ENCODE results near the gene ARAF. TPM values are rescaled to one million over a fixed set of nuclear protein-coding genes. Genes with fewer than 3 reads are reported as not detected.

The ARAF gene
- total and polyA plus RNA-seq, 2 of the 13 experiments (the other 11 are each of a cell fraction or from before 2014, with no cell fraction given): 18.0 to 33.1 TPM

- TF ChIP-seq ZNF570 (CRISPR knock-in tag; IDR thresholded peaks at IDR 0.05; ENCODE audit: borderline replicate concordance): no peak
- 0 out of 2 replicates have a peak, but pooled peaks have one; percentile 46 for TF ChIP-seq ZNF83 (CRISPR knock-in tag; IDR thresholded peaks at IDR 0.05; ENCODE audit: borderline replicate concordance)
- TF ChIP-seq ZNF513 (CRISPR knock-in tag; conservative IDR thresholded peaks at IDR 0.05): no peak
- TF ChIP-seq ZBTB20 (CRISPR knock-in tag; IDR thresholded peaks at IDR 0.05; ENCODE audit: borderline replicate concordance, low read depth): no peak
- no peak for TF ChIP-seq ZNF44 (CRISPR knock-in tag; IDR thresholded peaks at IDR 0.05)
- TF ChIP-seq IKZF1 (IDR thresholded peaks at IDR 0.05): no peak
- no peak for TF ChIP-seq ZFAT (CRISPR knock-in tag; conservative IDR thresholded peaks at IDR 0.05)
- TF ChIP-seq ZIK1 (CRISPR knock-in tag; IDR thresholded peaks at IDR 0.05; ENCODE audit: borderline replicate concordance, low read depth): no peak
- no peak for TF ChIP-seq SPEN (CRISPR knock-in tag; IDR thresholded peaks at IDR 0.05; ENCODE audit: low read depth)
- no peak for TF ChIP-seq SP140L (CRISPR knock-in tag; IDR thresholded peaks at IDR 0.05; ENCODE audit: borderline replicate concordance)
- TF ChIP-seq, protein P1, sequence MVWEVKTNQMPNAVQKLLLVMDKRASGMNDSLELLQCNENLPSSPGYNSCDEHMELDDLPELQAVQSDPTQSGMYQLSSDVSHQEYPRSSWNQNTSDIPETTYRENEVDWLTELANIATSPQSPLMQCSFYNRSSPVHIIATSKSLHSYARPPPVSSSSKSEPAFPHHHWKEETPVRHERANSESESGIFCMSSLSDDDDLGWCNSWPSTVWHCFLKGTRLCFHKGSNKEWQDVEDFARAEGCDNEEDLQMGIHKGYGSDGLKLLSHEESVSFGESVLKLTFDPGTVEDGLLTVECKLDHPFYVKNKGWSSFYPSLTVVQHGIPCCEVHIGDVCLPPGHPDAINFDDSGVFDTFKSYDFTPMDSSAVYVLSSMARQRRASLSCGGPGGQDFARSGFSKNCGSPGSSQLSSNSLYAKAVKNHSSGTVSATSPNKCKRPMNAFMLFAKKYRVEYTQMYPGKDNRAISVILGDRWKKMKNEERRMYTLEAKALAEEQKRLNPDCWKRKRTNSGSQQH (CRISPR knock-in tag; IDR thresholded peaks at IDR 0.05; ENCODE audit: low read depth): no peak
- no peak for TF ChIP-seq MED8 (CRISPR knock-in tag; IDR thresholded peaks at IDR 0.05; ENCODE audit: insufficient replicate concordance)
- no peak for TF ChIP-seq MAX (IDR thresholded peaks at IDR 0.05)
- TF ChIP-seq, protein P2, sequence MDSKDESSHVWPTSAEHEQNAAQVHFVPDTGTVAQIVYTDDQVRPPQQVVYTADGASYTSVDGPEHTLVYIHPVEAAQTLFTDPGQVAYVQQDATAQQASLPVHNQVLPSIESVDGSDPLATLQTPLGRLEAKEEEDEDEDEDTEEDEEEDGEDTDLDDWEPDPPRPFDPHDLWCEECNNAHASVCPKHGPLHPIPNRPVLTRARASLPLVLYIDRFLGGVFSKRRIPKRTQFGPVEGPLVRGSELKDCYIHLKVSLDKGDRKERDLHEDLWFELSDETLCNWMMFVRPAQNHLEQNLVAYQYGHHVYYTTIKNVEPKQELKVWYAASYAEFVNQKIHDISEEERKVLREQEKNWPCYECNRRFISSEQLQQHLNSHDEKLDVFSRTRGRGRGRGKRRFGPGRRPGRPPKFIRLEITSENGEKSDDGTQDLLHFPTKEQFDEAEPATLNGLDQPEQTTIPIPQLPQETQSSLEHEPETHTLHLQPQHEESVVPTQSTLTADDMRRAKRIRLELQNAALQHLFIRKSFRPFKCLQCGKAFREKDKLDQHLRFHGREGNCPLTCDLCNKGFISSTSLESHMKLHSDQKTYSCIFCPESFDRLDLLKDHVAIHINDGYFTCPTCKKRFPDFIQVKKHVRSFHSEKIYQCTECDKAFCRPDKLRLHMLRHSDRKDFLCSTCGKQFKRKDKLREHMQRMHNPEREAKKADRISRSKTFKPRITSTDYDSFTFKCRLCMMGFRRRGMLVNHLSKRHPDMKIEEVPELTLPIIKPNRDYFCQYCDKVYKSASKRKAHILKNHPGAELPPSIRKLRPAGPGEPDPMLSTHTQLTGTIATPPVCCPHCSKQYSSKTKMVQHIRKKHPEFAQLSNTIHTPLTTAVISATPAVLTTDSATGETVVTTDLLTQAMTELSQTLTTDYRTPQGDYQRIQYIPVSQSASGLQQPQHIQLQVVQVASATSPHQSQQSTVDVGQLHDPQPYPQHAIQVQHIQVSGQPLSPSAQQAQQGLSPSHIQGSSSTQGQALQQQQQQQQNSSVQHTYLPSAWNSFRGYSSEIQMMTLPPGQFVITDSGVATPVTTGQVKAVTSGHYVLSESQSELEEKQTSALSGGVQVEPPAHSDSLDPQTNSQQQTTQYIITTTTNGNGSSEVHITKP (CRISPR knock-in tag; IDR thresholded peaks at IDR 0.05; ENCODE audit: low read depth): peak; percentile 98
- no peak for TF ChIP-seq ZNF496 (CRISPR knock-in tag; IDR thresholded peaks at IDR 0.05; ENCODE audit: insufficient replicate concordance)
- TF ChIP-seq ZFP36L1 (CRISPR knock-in tag; IDR thresholded peaks at IDR 0.05): no peak
- no peak for TF ChIP-seq HHEX (CRISPR knock-in tag; IDR thresholded peaks at IDR 0.05)
- TF ChIP-seq ZNF841 (CRISPR knock-in tag; IDR thresholded peaks at IDR 0.05; ENCODE audit: borderline replicate concordance): no peak
- TF ChIP-seq, protein P3, sequence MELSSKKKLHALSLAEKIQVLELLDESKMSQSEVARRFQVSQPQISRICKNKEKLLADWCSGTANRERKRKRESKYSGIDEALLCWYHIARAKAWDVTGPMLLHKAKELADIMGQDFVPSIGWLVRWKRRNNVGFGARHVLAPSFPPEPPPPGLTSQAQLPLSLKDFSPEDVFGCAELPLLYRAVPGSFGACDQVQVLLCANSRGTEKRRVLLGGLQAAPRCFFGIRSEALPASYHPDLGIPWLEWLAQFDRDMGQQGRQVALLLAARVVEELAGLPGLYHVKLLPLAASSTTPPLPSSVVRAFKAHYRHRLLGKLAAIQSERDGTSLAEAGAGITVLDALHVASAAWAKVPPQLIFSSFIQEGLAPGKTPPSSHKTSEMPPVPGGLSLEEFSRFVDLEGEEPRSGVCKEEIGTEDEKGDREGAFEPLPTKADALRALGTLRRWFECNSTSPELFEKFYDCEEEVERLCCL (CRISPR knock-in tag; IDR thresholded peaks at IDR 0.05; ENCODE audit: borderline replicate concordance): no peak
These were observed 58.7 kb downstream of the ARAF start, which contains the start of gene SYN1 (continued) for GRCh38 chrX:47619486-47620302.
